OCI-LY1 (cell line): ENCODE results near the gene ATP7B.

Experiments used
- H2AFZ ChIP-seq: fragments of 200-600 bp; sonication (generic), shearing (Covaris generic); 2 replicates; pipeline ENCODE4 v1.6.0; 2014; ENCODE audit warnings: antibody characterized with exemption, mild to moderate bottlenecking, low read length
- H3F3A ChIP-seq: fragments of 200-600 bp; sonication (generic), shearing (Covaris generic); 2 replicates; pipeline ENCODE4 v1.6.0; 2014; ENCODE audit warnings: mild to moderate bottlenecking, antibody characterized with exemption, low read length, moderate library complexity; ENCODE audit not compliant: insufficient read depth
- H3K27ac ChIP-seq: fragments of 200-600 bp; sonication (generic); 2 replicates; pipeline ENCODE4 v1.5.1; 2014; ENCODE audit warnings: low read length, mixed run types, mild to moderate bottlenecking, low read depth; ENCODE audit not compliant: poor library complexity, severe bottlenecking
- H3K27me3 ChIP-seq: fragments of 200-600 bp; sonication (generic); 2 replicates; pipeline ENCODE4 v1.6.0; 2014; ENCODE audit warnings: antibody characterized with exemption, mild to moderate bottlenecking, low read length, moderate library complexity; ENCODE audit not compliant: insufficient read depth
- H3K36me3 ChIP-seq: fragments of 200-600 bp; sonication (generic); 2 replicates; pipeline ENCODE4 v1.6.1; 2014; ENCODE audit warnings: mild to moderate bottlenecking, antibody characterized with exemption, low read length, moderate library complexity, mixed read lengths; ENCODE audit not compliant: insufficient read depth
- H3K4me1 ChIP-seq: fragments of 200-600 bp; sonication (generic); 2 replicates; pipeline ENCODE4 v1.5.1; 2014; ENCODE audit warnings: mild to moderate bottlenecking, low read length, moderate library complexity; ENCODE audit not compliant: insufficient read depth, severe bottlenecking
- H3K4me2 ChIP-seq: fragments of 200-600 bp; sonication (generic), shearing (Covaris generic); 2 replicates; pipeline ENCODE4 v1.6.1; 2014; ENCODE audit warnings: low read length
- H3K4me3 ChIP-seq: fragments of 200-600 bp; sonication (generic); 2 replicates; pipeline ENCODE4 v1.5.1; 2014; ENCODE audit warnings: low read length, low read depth, mild to moderate bottlenecking, mixed read lengths; ENCODE audit not compliant: poor library complexity, severe bottlenecking
- H3K79me2 ChIP-seq: fragments of 200-600 bp; shearing (Covaris generic); 2 replicates; pipeline ENCODE4 v1.6.1; 2016; ENCODE audit warnings: mixed run types, low read length, mixed read lengths; ENCODE audit not compliant: insufficient read depth
- H3K9ac ChIP-seq: fragments of 200-600 bp; sonication (generic), shearing (Covaris generic); 2 replicates; pipeline ENCODE4 v1.6.1; 2014; ENCODE audit warnings: mild to moderate bottlenecking, low read length, mixed read lengths
- H3K9me2 ChIP-seq: fragments of 200-600 bp; sonication (generic), shearing (Covaris generic); 2 replicates; pipeline ENCODE4 v1.6.1; 2014; ENCODE audit warnings: low read depth, mild to moderate bottlenecking, low read length, mixed read lengths
- H3K9me3 ChIP-seq: fragments of 200-600 bp; shearing (Covaris generic); 2 replicates; pipeline ENCODE4 v1.6.1; 2014; ENCODE audit warnings: low read length, mixed read lengths
- H4K20me1 ChIP-seq: fragments of 200-600 bp; sonication (generic), shearing (Covaris generic); 2 replicates; pipeline ENCODE4 v1.6.0; 2016; ENCODE audit warnings: mild to moderate bottlenecking, low read length; ENCODE audit not compliant: insufficient read depth
- EZH2 ChIP-seq: fragments of 200-600 bp; sonication (generic), shearing (Covaris generic); IDR thresholded peaks from 2 replicates; pipeline ENCODE4 v1.8.0; 2017; ENCODE audit warnings: borderline replicate concordance, mixed run types, mild to moderate bottlenecking, antibody characterized with exemption, low read length, moderate library complexity, mixed read lengths
- TF ChIP-seq, protein P1 (sequence below): fragments of 200-600 bp; sonication (generic), shearing (Covaris generic); IDR thresholded peaks from 2 replicates; pipeline ENCODE4 v1.5.1; 2017; ENCODE audit warnings: mild to moderate bottlenecking, antibody characterized with exemption, low read length, moderate library complexity, mixed read lengths

The ATP7B gene

DNA sequence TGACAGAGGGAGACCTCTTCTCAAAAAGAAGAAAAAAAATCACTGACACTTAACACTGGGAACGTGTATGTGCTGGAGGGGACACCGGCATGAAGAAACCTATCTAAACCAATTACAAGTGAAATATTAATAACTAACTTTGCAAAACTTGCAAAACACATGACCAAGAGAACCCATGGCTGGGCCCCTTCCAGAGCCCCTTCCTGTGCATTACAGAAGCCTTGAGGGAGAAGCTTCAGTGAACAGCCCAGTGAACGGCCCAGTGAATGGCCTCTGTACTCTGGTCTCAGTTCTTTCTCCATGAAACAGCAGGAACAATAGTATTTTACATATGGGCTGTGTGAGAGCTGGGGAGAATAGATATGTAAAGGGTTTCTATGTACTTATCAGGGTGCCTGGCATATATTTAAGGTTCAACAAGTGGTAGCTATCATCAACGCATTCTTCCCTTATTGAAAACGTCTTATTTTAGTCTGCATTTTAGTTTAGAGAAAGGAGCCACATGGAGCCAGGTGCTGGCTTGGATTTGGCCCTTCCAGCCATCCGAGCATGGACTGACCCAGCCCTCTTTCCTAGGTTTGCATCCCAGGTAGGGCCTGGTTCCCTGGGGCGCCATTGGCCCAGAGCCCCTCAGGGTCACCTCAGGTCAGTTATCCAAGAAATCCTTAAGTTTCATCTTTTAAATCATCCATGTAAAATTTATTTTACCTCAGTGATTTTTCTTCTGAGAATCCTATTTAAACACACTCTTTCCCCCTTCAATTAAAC, 95.0 kb downstream of the ATP7B start:
- Histone ChIP-seq H3K9ac (no peak overlapping the region), H2AFZ (no peak overlapping the region), H3K9me3 (no peaks in the 10 kb centered on the region), H3K27ac (no peak overlapping the region), H3K4me1 (no peaks in the 10 kb centered on the region), H3K79me2 (no peaks in the 10 kb centered on the region), H3K4me2 (no peak overlapping the region), H3K36me3 (no peaks in the 10 kb centered on the region), H3F3A (no peaks in the 10 kb centered on the region), H3K27me3 (peaks cover 12% of the 10 kb centered on the region; the same call in 1 of the 2 replicates), H3K4me3 (no peak overlapping the region), H4K20me1 (no peaks in the 10 kb centered on the region), H3K9me2 (no peaks in the 10 kb centered on the region)
- no peak for TF ChIP-seq EZH2
- TF ChIP-seq, protein P1, sequence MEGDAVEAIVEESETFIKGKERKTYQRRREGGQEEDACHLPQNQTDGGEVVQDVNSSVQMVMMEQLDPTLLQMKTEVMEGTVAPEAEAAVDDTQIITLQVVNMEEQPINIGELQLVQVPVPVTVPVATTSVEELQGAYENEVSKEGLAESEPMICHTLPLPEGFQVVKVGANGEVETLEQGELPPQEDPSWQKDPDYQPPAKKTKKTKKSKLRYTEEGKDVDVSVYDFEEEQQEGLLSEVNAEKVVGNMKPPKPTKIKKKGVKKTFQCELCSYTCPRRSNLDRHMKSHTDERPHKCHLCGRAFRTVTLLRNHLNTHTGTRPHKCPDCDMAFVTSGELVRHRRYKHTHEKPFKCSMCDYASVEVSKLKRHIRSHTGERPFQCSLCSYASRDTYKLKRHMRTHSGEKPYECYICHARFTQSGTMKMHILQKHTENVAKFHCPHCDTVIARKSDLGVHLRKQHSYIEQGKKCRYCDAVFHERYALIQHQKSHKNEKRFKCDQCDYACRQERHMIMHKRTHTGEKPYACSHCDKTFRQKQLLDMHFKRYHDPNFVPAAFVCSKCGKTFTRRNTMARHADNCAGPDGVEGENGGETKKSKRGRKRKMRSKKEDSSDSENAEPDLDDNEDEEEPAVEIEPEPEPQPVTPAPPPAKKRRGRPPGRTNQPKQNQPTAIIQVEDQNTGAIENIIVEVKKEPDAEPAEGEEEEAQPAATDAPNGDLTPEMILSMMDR: no peak

DNA sequence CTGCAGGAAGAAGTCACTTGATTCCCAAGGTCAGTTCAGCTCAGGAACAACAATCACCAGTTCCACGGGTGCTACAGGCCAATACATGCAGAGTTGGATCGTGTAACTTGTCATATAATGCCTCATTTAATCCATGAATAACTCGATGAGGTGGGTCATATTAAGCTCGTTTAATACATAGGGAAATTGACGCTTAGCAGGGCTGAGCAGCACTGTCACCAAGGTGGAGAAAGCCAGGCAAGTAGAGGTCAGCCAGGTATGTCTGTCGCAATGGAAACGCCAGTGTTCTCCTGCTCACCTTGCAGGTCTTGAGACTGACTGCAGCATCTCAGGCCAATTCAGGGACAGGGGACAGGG, 97.1 kb downstream of the ATP7B start:
- peaks cover 9% of the 10 kb centered on the region; the same call in 1 of the 2 replicates for H3K27me3 ChIP-seq
- no peak overlapping the region for H3K4me3 ChIP-seq
- H3K9me2 ChIP-seq: no peaks in the 10 kb centered on the region
- H3K79me2 ChIP-seq: no peaks in the 10 kb centered on the region
- H2AFZ ChIP-seq: no peak overlapping the region
- H3K9me3 ChIP-seq: no peaks in the 10 kb centered on the region
- no peaks in the 10 kb centered on the region for H3K4me1 ChIP-seq
- H3K4me2 ChIP-seq: no peak overlapping the region
- H3K9ac ChIP-seq: no peak overlapping the region
- no peaks in the 10 kb centered on the region for H3K36me3 ChIP-seq
- no peaks in the 10 kb centered on the region for H3F3A ChIP-seq
- TF ChIP-seq EZH2: no peak
- TF ChIP-seq, protein P1: no peak
- H3K27ac ChIP-seq: no peak overlapping the region
- no peaks in the 10 kb centered on the region for H4K20me1 ChIP-seq

DNA sequence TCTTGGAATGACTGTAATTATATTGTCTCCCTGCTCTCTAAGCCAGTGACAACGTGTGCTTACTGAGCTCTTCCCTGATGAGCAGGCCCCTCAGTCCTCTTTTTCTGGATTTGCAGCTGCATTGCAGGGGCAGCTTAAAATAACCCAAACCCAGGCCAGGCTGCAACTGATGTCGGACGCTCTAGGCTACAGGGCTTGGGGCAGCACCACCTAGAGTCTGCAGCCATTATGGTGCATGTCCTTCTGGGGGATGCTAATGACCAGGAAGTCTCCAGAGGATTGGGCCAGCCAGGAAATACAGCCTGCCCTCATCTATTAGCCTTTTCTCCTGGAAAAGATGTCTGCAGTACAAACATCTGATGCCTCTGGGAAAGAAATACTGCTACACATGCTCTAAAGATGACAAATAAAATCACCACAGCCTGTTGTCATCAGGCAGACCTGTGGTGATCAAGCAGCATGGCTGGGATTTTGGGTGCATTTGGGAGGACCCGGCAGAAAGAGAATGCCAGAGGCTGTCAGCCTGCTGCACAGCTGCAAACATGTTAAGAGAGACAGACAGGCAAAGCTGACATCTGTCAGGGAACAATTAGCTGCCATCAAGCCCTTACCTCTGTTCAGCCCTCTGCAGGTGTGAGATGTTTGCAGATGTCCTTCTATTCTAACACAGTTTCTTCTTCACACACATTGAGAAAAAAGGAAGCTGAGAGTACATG, 97.7 kb downstream of the ATP7B start:
- Histone ChIP-seq H4K20me1 (no peaks in the 10 kb centered on the region), H3K4me3 (no peak overlapping the region), H3K27me3 (peaks cover 9% of the 10 kb centered on the region; the same call in 1 of the 2 replicates), H3K9me2 (no peaks in the 10 kb centered on the region), H3K4me2 (no peak overlapping the region), H3F3A (no peaks in the 10 kb centered on the region), H3K27ac (no peak overlapping the region), H3K9ac (no peak overlapping the region), H2AFZ (no peak overlapping the region), H3K79me2 (no peaks in the 10 kb centered on the region), H3K9me3 (no peaks in the 10 kb centered on the region), H3K4me1 (no peaks in the 10 kb centered on the region), H3K36me3 (no peaks in the 10 kb centered on the region)
- TF ChIP-seq EZH2: no peak
- TF ChIP-seq, protein P1: no peak
